ENCODE measurements around the gene EXOC3L1. TPM values are rescaled to one million over a fixed set of nuclear protein-coding genes. Genes with fewer than 3 reads are reported as not detected.

Gene EXOC3L1
- total and polyA plus RNA-seq, 8 donors, result 7.5 to 16.9 (median 10.4) TPM

- H3K27me3 ChIP-seq, result peaks cover 0 to 31% of the 10 kb centered on the region in 2 donors
- no peak overlapping the region for H3K4me3 ChIP-seq
- TF ChIP-seq CTCF (IDR thresholded peaks at IDR 0.05), result no peak
- H3K4me1 ChIP-seq, result peaks cover 0 to 25% of the 10 kb centered on the region in 2 donors
- ATAC-seq (no peak), DNase-seq (no peak)
- peaks cover 0 to 59% of the 10 kb centered on the region in 2 donors for H3K36me3 ChIP-seq
- intact Hi-C loops (cut with DNase I), result no loop called here
- no peak overlapping the region for H3K27ac ChIP-seq
- no peaks in the 10 kb centered on the region for H3K9me3 ChIP-seq
Measured at GRCh38 chr16:67148656-67149275, 41.2 kb downstream of the EXOC3L1 start.

- Histone ChIP-seq H3K27me3 (peaks cover 0 to 31% of the 10 kb centered on the region in 2 donors), H3K4me1 (peaks cover 0 to 25% of the 10 kb centered on the region in 2 donors), H3K27ac (no peak overlapping the region), H3K4me3 (no peak overlapping the region), H3K36me3 (peaks cover 0 to 64% of the 10 kb centered on the region in 2 donors), H3K9me3 (no peaks in the 10 kb centered on the region)
- DNase-seq (no peak), ATAC-seq (no peak)
- intact Hi-C loops (cut with DNase I), result no loop called here
- TF ChIP-seq CTCF (IDR thresholded peaks at IDR 0.05), result no peak
Measured at GRCh38 chr16:67148221-67148620, 41.7 kb downstream of the EXOC3L1 start.

- H3K4me3 ChIP-seq, result no peak overlapping the region
- intact Hi-C loops (cut with DNase I), result no loop called here
- DNase-seq (no peak), ATAC-seq (no peak)
- no peaks in the 10 kb centered on the region for H3K9me3 ChIP-seq
- H3K4me1 ChIP-seq, result peaks cover 0 to 25% of the 10 kb centered on the region in 2 donors
- H3K27me3 ChIP-seq, result peaks cover 0 to 31% of the 10 kb centered on the region in 2 donors
- no peak for TF ChIP-seq CTCF (IDR thresholded peaks at IDR 0.05)
- H3K27ac ChIP-seq, result no peak overlapping the region
- peaks cover 0 to 71% of the 10 kb centered on the region in 2 donors for H3K36me3 ChIP-seq
Measured at GRCh38 chr16:67147437-67148140, 42.3 kb downstream of the EXOC3L1 start.

GRCh38 chr16:67146523-67147357 lies 43.2 kb downstream of the EXOC3L1 start:
- no peak for TF ChIP-seq CTCF (IDR thresholded peaks at IDR 0.05)
- peaks cover 0 to 26% of the 10 kb centered on the region in 2 donors for H3K27me3 ChIP-seq
- H3K4me3 ChIP-seq, result no peak overlapping the region
- no peak overlapping the region for H3K27ac ChIP-seq
- no peak for ATAC-seq
- no peak for DNase-seq
- peaks cover 0 to 23% of the 10 kb centered on the region in 2 donors for H3K4me1 ChIP-seq
- peaks cover 0 to 79% of the 10 kb centered on the region in 2 donors for H3K36me3 ChIP-seq
- no peaks in the 10 kb centered on the region for H3K9me3 ChIP-seq
- intact Hi-C loops (cut with DNase I), result no loop called here

- peak overlapping the region in 1 of 2 donors; percentile 13 for H3K27ac ChIP-seq
- H3K4me1 ChIP-seq, result peaks cover 0 to 13% of the 10 kb centered on the region in 2 donors
- intact Hi-C loops (cut with DNase I), result no loop called here
- ATAC-seq, result no peak
- no peak for TF ChIP-seq CTCF (IDR thresholded peaks at IDR 0.05)
- no peaks in the 10 kb centered on the region for H3K9me3 ChIP-seq
- peaks cover 0 to 89% of the 10 kb centered on the region in 2 donors for H3K36me3 ChIP-seq
- DNase-seq, result no peak
- H3K4me3 ChIP-seq, result no peak overlapping the region
- peaks cover 0 to 17% of the 10 kb centered on the region in 2 donors for H3K27me3 ChIP-seq
Measured at GRCh38 chr16:67145746-67146145, 44.2 kb downstream of the EXOC3L1 start.

Data from left lung (tissue), 10 donors.